Liver (tissue), 10 donors: ENCODE data around the gene PARP9. TPM values are rescaled to one million over a fixed set of nuclear protein-coding genes. Genes with fewer than 3 reads are reported as not detected.

ENCODE experiments used
- DNase-seq: peaks from one replicate; pipeline ENCODE4 v3.0.0-alpha.2; 2017; ENCODE audit warnings: low spot score
- H3K27ac ChIP-seq, 2 donors: one replicate each; pipeline ENCODE4 v1.7.0; 2013; ENCODE audit warnings: inconsistent platforms in 2 of 2, low read length in 2 of 2, control low read depth in 1 of 2, low read depth in 1 of 2, mild to moderate bottlenecking in 1 of 2
- H3K27me3 ChIP-seq, 4 donors: one replicate each; pipeline versions ENCODE4 v1.6.1 to v1.7.0; 2013; ENCODE audit warnings: low read length in 3 of 4, inconsistent platforms in 1 of 4, mild to moderate bottlenecking in 1 of 4, moderate library complexity in 1 of 4; ENCODE audit not compliant: control insufficient read depth in 4 of 4, insufficient read depth in 4 of 4
- H3K36me3 ChIP-seq, 4 donors: one replicate each; pipeline versions ENCODE4 v1.6.1 to v1.7.0; 2013; ENCODE audit warnings: low read length in 3 of 4, mild to moderate bottlenecking in 3 of 4, low read depth in 1 of 4, moderate library complexity in 1 of 4; ENCODE audit not compliant: control insufficient read depth in 4 of 4, insufficient read depth in 3 of 4
- H3K4me1 ChIP-seq, 4 donors: one replicate each; pipeline versions ENCODE4 v1.6.1 to v1.7.0; 2013; ENCODE audit warnings: low read length in 3 of 4, mild to moderate bottlenecking in 3 of 4, moderate library complexity in 1 of 4; ENCODE audit not compliant: control insufficient read depth in 4 of 4, insufficient read depth in 4 of 4
- H3K4me3 ChIP-seq, 3 donors: one replicate each; pipeline versions ENCODE4 v1.6.1 to v1.7.0; 2013; ENCODE audit warnings: low read length in 3 of 3, control low read depth in 1 of 3, low read depth in 1 of 3, mild to moderate bottlenecking in 1 of 3
- H3K9ac ChIP-seq, 2 donors: one replicate each; pipeline ENCODE4 v1.7.0; 2013; ENCODE audit warnings: low read length in 2 of 2, mild to moderate bottlenecking in 2 of 2, moderate library complexity in 2 of 2, control low read depth in 1 of 2, low read depth in 1 of 2
- H3K9me3 ChIP-seq, 4 donors: one replicate each; pipeline versions ENCODE4 v1.6.1 to v1.7.0; 2013; ENCODE audit warnings: low read length in 3 of 4; ENCODE audit not compliant: control insufficient read depth in 4 of 4
- EGR1 ChIP-seq, 2 donors: IDR thresholded peaks; 2 replicates each; pipeline ENCODE4 v1.6.1; 2016 to 2018; ENCODE audit warnings: antibody characterized with exemption in 2 of 2, low read depth in 2 of 2
- GABPA ChIP-seq, 2 donors: IDR thresholded peaks in 1 of 2; conservative IDR thresholded peaks in 1 of 2; 2 replicates each; pipeline ENCODE4 v1.6.1; 2016; ENCODE audit warnings: antibody characterized with exemption in 2 of 2, mild to moderate bottlenecking in 1 of 2, moderate library complexity in 1 of 2
- HNF4A ChIP-seq, 2 donors: conservative IDR thresholded peaks; 2 replicates each; pipeline ENCODE4 v1.6.1; 2016; ENCODE audit warnings: antibody characterized with exemption in 2 of 2, mild to moderate bottlenecking in 2 of 2
- JUND ChIP-seq, 2 donors: IDR thresholded peaks; 2 replicates each; pipeline ENCODE4 v1.6.1; 2016; ENCODE audit warnings: antibody characterized with exemption in 2 of 2
- NR2F2 ChIP-seq: IDR thresholded peaks from 2 replicates; pipeline ENCODE4 v1.6.1; 2016; ENCODE audit warnings: antibody characterized with exemption
- RAD21 ChIP-seq, 2 donors: IDR thresholded peaks; 2 replicates each; pipeline ENCODE4 v1.6.1; 2016; ENCODE audit warnings: antibody characterized with exemption in 2 of 2, mild to moderate bottlenecking in 2 of 2
- RXRA ChIP-seq, 2 donors: IDR thresholded peaks; 2 replicates each; pipeline ENCODE4 v1.6.1; 2017 to 2018; ENCODE audit warnings: antibody characterized with exemption in 2 of 2, mild to moderate bottlenecking in 1 of 2
- SP1 ChIP-seq: IDR thresholded peaks from 2 replicates; pipeline ENCODE4 v1.6.1; 2018; ENCODE audit warnings: antibody characterized with exemption, mild to moderate bottlenecking
- TAF1 ChIP-seq: conservative IDR thresholded peaks from 2 replicates; pipeline ENCODE4 v1.6.1; 2016; ENCODE audit warnings: antibody characterized with exemption, mild to moderate bottlenecking
- WGBS: extraction: QIAGEN DNeasy Blood & Tissue Kit; methylation state at CpG from one replicate; pipeline ENCODE4 v1.1.7; 2013; 5-methylcytosine and 5-hydroxymethylcytosine counted together
- polyA plus RNA-seq, 2 donors: library from polyadenylated mRNA; stranded (reverse) in 1 of 2; unstranded in 1 of 2; fragments of 200-250 nt in 1 of 2; fragments of >200 nt in 1 of 2; fragmentation: Nextera tagmentation in 1 of 2; extraction: Ambion mirVana in 1 of 2; gene quantifications; one replicate each; pipeline versions ENCODE4 v1.2.1 to v1.2.3, GENCODE V29; 2013 to 2015
- small RNA-seq: library from RNA; depleted of rRNA; stranded (forward); fragments of <200 nt; gene quantifications from one replicate; pipeline ENCODE3, GENCODE V24; 2014
- total RNA-seq, 2 donors: library from RNA; depleted of rRNA; stranded (reverse); fragments of >200 nt; gene quantifications; one replicate each; pipeline ENCODE4 v1.2.3, GENCODE V29; 2014
- TF ChIP-seq, protein P1 (sequence below): IDR thresholded peaks from 2 replicates; pipeline ENCODE4 v1.6.1; 2016; ENCODE audit warnings: antibody characterized with exemption
- TF ChIP-seq, protein P2 (sequence below): IDR thresholded peaks from 2 replicates; pipeline ENCODE4 v1.6.1; 2016; ENCODE audit warnings: antibody characterized with exemption, mild to moderate bottlenecking
- donor health status: healthy.
- donor health status: healthy.
- donor health status: healthy.
- donor health status: healthy.
- donor health status: healthy.

The PARP9 gene
- total and polyA plus RNA-seq, 4 donors, result 34.8 to 74.0 (median 48.9) TPM

DNA sequence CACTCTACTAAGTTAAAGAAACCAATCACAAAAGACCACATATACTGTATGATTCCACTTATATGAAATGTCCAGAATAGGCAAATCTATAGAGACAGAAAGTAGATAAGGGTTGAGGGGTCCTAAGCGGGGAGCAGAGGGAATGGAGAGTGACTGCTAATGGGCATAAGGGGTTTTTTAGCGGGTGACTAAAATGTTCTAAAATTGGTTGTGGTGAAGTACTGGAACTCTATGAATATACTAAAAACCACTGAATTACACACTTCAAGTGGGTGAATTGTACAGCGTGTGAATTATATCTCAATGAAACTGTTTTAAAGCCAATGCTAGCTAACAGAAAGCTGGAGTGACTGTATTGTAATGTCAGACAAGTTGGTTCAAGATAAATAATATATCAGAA lies 82.7 kb downstream of the PARP9 start:
- H3K27me3 ChIP-seq, result no peaks in the 10 kb centered on the region
- no peak overlapping the region for H3K4me3 ChIP-seq
- no peaks in the 10 kb centered on the region for H3K9me3 ChIP-seq
- H3K4me1 ChIP-seq, result no peaks in the 10 kb centered on the region
- WGBS, result 96% methylated on average over 3 of the region's 3 CpGs
- TF ChIP-seq NR2F2 (no peak), EGR1 (IDR thresholded peaks at IDR 0.05; ENCODE audit: low read depth in 2 of 2) (no peak), SP1 (no peak), RAD21 (IDR thresholded peaks at IDR 0.05) (no peak), TAF1 (no peak), GABPA (IDR thresholded peaks at IDR 0.05 in 1 of 2, conservative IDR thresholded peaks at IDR 0.05 in 1 of 2) (no peak), RXRA (IDR thresholded peaks at IDR 0.05) (no peak), JUND (IDR thresholded peaks at IDR 0.05) (no peak), HNF4A (conservative IDR thresholded peaks at IDR 0.05) (no peak)
- TF ChIP-seq, protein P1, sequence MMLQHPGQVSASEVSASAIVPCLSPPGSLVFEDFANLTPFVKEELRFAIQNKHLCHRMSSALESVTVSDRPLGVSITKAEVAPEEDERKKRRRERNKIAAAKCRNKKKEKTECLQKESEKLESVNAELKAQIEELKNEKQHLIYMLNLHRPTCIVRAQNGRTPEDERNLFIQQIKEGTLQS, result no peak
- TF ChIP-seq, protein P2, sequence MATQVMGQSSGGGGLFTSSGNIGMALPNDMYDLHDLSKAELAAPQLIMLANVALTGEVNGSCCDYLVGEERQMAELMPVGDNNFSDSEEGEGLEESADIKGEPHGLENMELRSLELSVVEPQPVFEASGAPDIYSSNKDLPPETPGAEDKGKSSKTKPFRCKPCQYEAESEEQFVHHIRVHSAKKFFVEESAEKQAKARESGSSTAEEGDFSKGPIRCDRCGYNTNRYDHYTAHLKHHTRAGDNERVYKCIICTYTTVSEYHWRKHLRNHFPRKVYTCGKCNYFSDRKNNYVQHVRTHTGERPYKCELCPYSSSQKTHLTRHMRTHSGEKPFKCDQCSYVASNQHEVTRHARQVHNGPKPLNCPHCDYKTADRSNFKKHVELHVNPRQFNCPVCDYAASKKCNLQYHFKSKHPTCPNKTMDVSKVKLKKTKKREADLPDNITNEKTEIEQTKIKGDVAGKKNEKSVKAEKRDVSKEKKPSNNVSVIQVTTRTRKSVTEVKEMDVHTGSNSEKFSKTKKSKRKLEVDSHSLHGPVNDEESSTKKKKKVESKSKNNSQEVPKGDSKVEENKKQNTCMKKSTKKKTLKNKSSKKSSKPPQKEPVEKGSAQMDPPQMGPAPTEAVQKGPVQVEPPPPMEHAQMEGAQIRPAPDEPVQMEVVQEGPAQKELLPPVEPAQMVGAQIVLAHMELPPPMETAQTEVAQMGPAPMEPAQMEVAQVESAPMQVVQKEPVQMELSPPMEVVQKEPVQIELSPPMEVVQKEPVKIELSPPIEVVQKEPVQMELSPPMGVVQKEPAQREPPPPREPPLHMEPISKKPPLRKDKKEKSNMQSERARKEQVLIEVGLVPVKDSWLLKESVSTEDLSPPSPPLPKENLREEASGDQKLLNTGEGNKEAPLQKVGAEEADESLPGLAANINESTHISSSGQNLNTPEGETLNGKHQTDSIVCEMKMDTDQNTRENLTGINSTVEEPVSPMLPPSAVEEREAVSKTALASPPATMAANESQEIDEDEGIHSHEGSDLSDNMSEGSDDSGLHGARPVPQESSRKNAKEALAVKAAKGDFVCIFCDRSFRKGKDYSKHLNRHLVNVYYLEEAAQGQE, result no peak
- no peak for DNase-seq
- H3K27ac ChIP-seq, result no peak overlapping the region
- H3K9ac ChIP-seq, result no peak overlapping the region
- peaks cover 0 to 2% (median 0%) of the 10 kb centered on the region in 4 donors for H3K36me3 ChIP-seq

Small RNA genes within 50 kb of the gene (small RNA-seq; reads per million reads assigned to genes)
- gene AC096861.1, result not detected

Other genes starting within 250 kb of the PARP9 start
- 1 to 10 TPM; 1.5 to 6.6 TPM for gene CSTA, start 239.1 kb downstream of the PARP9 start, total RNA-seq
- 1 to 10 TPM; 3.2 to 4.7 TPM for gene CSTA, start 239.1 kb downstream of the PARP9 start, polyA plus RNA-seq
- 10 to 100 TPM; 14.0 to 17.4 TPM for gene MIX23, start 181.1 kb downstream of the PARP9 start, total RNA-seq
- gene MIX23, start 181.1 kb downstream of the PARP9 start, polyA plus RNA-seq, result 10 to 100 TPM; 16.1 to 19.6 TPM
- 10 to 100 TPM; 16.6 to 17.4 TPM for gene FAM162A, start 180.1 kb downstream of the PARP9 start, total RNA-seq
- gene FAM162A, start 180.1 kb downstream of the PARP9 start, polyA plus RNA-seq, result 100 to 1,000 TPM in 1 of 2 donors, 10 to 100 TPM in 1; 41.7 to 160 TPM
- gene WDR5B, start 148.2 kb downstream of the PARP9 start, total RNA-seq, result 1 to 10 TPM; 2.3 to 3.7 TPM
- gene WDR5B, start 148.2 kb downstream of the PARP9 start, polyA plus RNA-seq, result 1 to 10 TPM; 1.8 TPM
- gene KPNA1, start 49.4 kb downstream of the PARP9 start, total RNA-seq, result 10 to 100 TPM; 23.7 to 42.0 TPM
- gene KPNA1, start 49.4 kb downstream of the PARP9 start, polyA plus RNA-seq, result 10 to 100 TPM; 20.7 to 23.3 TPM
- 10 to 100 TPM; 29.4 to 44.5 TPM for gene DTX3L, start within 50 bp of the PARP9 start, total RNA-seq
- 10 to 100 TPM; 16.9 to 17.6 TPM for gene DTX3L, start within 50 bp of the PARP9 start, polyA plus RNA-seq
- 1 to 10 TPM; 2.8 to 3.3 TPM for gene PARP15, start 13.3 kb upstream of the PARP9 start, total RNA-seq
- gene PARP15, start 13.3 kb upstream of the PARP9 start, polyA plus RNA-seq, result 1 to 10 TPM in 1 of 2 donors, under 1 TPM in 1; 0.28 to 2.1 TPM
- 10 to 100 TPM; 33.7 to 79.7 TPM for gene PARP14, start 116.5 kb upstream of the PARP9 start, total RNA-seq
- gene PARP14, start 116.5 kb upstream of the PARP9 start, polyA plus RNA-seq, result 10 to 100 TPM; 13.1 to 13.2 TPM
- gene HSPBAP1, start 229.5 kb upstream of the PARP9 start, total RNA-seq, result 1 to 10 TPM; 3.7 to 5.3 TPM
- 1 to 10 TPM; 2.2 to 4.2 TPM for gene HSPBAP1, start 229.5 kb upstream of the PARP9 start, polyA plus RNA-seq
- gene SLC49A4, start 230.8 kb upstream of the PARP9 start, total RNA-seq, result 10 to 100 TPM in 1 of 2 donors, 1 to 10 TPM in 1; 7.7 to 11.1 TPM
- gene SLC49A4, start 230.8 kb upstream of the PARP9 start, polyA plus RNA-seq, result 1 to 10 TPM; 3.3 to 5.0 TPM